ENCODE results near the gene DDR1. TPM values are rescaled to one million over a fixed set of nuclear protein-coding genes. Genes with fewer than 3 reads are reported as not detected.

The DDR1 gene
- total RNA-seq, 1 experiment from 2014 or later: 258 TPM

- no peaks in the 10 kb centered on the region for H3K23me2 ChIP-seq (ENCODE audit: insufficient read length, low read depth, low read length, poor library complexity, severe bottlenecking)
- H3K23ac ChIP-seq (ENCODE audit: insufficient read length, low read depth, low read length): no peak overlapping the region
- no peak overlapping the region for H4K5ac ChIP-seq (ENCODE audit: insufficient read length, low read depth, low read length)
- no peak overlapping the region for H2BK120ac ChIP-seq (ENCODE audit: low read depth, low read length, poor library complexity, severe bottlenecking)
- no peak overlapping the region for H3K18ac ChIP-seq (ENCODE audit: insufficient read length, low read depth, low read length)
- no peaks in the 10 kb centered on the region for H3K4me1 ChIP-seq (ENCODE audit: insufficient read depth, low read length)
- H2AK5ac ChIP-seq (ENCODE audit: insufficient read length, low read length): no peak overlapping the region
- TF ChIP-seq CTCF (conservative IDR thresholded peaks at IDR 0.05): no peak
- Mint-ChIP-seq H3K4me3 (no peak overlapping the region), H3K36me3 (ENCODE audit: insufficient read depth in 1 of 3, low read depth in 3 of 3) (no peaks in the 10 kb centered on the region; a peak in 1 of 7 replicates), H3K9me3 (peaks cover 0 to 8% of the 10 kb centered on the region in 2 experiments; a peak in 3 of 5 replicates), H3K27ac (no peak overlapping the region), H3K27me3 (ENCODE audit: low read depth) (peaks cover 46% of the 10 kb centered on the region), H3K4me1 (peaks cover 6 to 7% of the 10 kb centered on the region in 2 experiments)
- no CpG with 5 or more reads among the region's 6 CpGs for WGBS (ENCODE audit: extremely low coverage, insufficient read length, low lambda C conversion rate)
- H3K56ac ChIP-seq (ENCODE audit: insufficient read length, low read depth, low read length): no peak overlapping the region
- H2BK5ac ChIP-seq (ENCODE audit: insufficient read length, low read length): no peak overlapping the region
- no peak overlapping the region for H3K9ac ChIP-seq (ENCODE audit: extremely low read depth, insufficient read length, low read length)
- no peak overlapping the region for H4K8ac ChIP-seq (replicated peaks; ENCODE audit: insufficient read length, low read depth, low read length)
- no peaks in the 10 kb centered on the region for H3K9me3 ChIP-seq (ENCODE audit: control insufficient read depth, low read depth, low read length)
- H3K79me1 ChIP-seq (ENCODE audit: insufficient read depth, low read depth, low read length, poor library complexity, severe bottlenecking): no peaks in the 10 kb centered on the region
- H4K91ac ChIP-seq (ENCODE audit: insufficient read length, low read depth, low read length): no peak overlapping the region
- no peak overlapping the region for H3K4ac ChIP-seq (ENCODE audit: low read depth, low read length)
- H3T11ph ChIP-seq (ENCODE audit: low read length): no peak overlapping the region
- H2BK12ac ChIP-seq (ENCODE audit: insufficient read length, low read depth, low read length): no peak overlapping the region
- H3K27ac ChIP-seq (ENCODE audit: insufficient read length, low read depth, low read length): no peak overlapping the region
- no peak overlapping the region for H2BK20ac ChIP-seq (ENCODE audit: low read depth, low read length, poor library complexity, severe bottlenecking)
- no peak overlapping the region for H2BK15ac ChIP-seq (ENCODE audit: low read depth, low read length)
- no peak for DNase-seq
- no peaks in the 10 kb centered on the region; the same call in 1 of the 2 replicates for H3K27me3 ChIP-seq (ENCODE audit: insufficient read depth, low read length)
- H3K14ac ChIP-seq (ENCODE audit: insufficient read depth, low read length): no peak overlapping the region
- no peak overlapping the region for H3K4me2 ChIP-seq (ENCODE audit: insufficient read depth, insufficient read length, low read length)
- no peaks in the 10 kb centered on the region for H3K79me2 ChIP-seq (ENCODE audit: insufficient read depth, low read length)
- no peaks in the 10 kb centered on the region for H4K20me1 ChIP-seq (ENCODE audit: control insufficient read depth, insufficient read depth, insufficient read length)
- H2AFZ ChIP-seq (ENCODE audit: low read length): no peak overlapping the region
Observed at GRCh38 chr6:30948811-30949210, 64.5 kb downstream of the DDR1 start.

Small RNAs within 50 kb of the gene (microRNA-seq; reads per million reads assigned to microRNA genes)
- gene MIR4640 (ENCODE audit: borderline microRNAs expressed): 0.35 reads per million

Other genes starting within 250 kb of the DDR1 start
- 22.2 and 23.9 TPM in 2 replicates for gene C6orf136, start 237.4 kb upstream of the DDR1 start, total RNA-seq (2021)
- 34.5 and 34.8 TPM in 2 replicates for gene DHX16, start 211.5 kb upstream of the DDR1 start, total RNA-seq (2021)
- gene PPP1R18, start 197.9 kb upstream of the DDR1 start, total RNA-seq (2021): 26.4 and 28.0 TPM in 2 replicates
- gene NRM, start 193.5 kb upstream of the DDR1 start, total RNA-seq (2021): 34.9 and 36.5 TPM in 2 replicates
- 72.2 and 77.6 TPM in 2 replicates for gene MDC1, start 167.2 kb upstream of the DDR1 start, total RNA-seq (2021)
- 1,719 and 1,734 TPM in 2 replicates for gene TUBB, start 164.2 kb upstream of the DDR1 start, total RNA-seq (2021)
- 107 and 111 TPM in 2 replicates for gene FLOT1, start 141.8 kb upstream of the DDR1 start, total RNA-seq (2021)
- 42.9 and 43.5 TPM in 2 replicates for gene IER3, start 140.0 kb upstream of the DDR1 start, total RNA-seq (2021)
- 58.2 and 60.8 TPM in 2 replicates for gene GTF2H4, start 23.7 kb downstream of the DDR1 start, total RNA-seq (2021)
- gene VARS2, start 29.7 kb downstream of the DDR1 start, total RNA-seq (2021): 61.9 and 68.2 TPM in 2 replicates
- gene SFTA2, start 47.7 kb downstream of the DDR1 start, total RNA-seq (2021): not detected in 2 replicates
- 0.15 and 0.20 TPM in 2 replicates for gene MUCL3, start 56.5 kb downstream of the DDR1 start, total RNA-seq (2021)
- not detected in 2 replicates for gene MUC21, start 99.2 kb downstream of the DDR1 start, total RNA-seq (2021)
- not detected in 2 replicates for gene MUC22, start 126.0 kb downstream of the DDR1 start, total RNA-seq (2021)
- not detected in 2 replicates for gene C6orf15, start 228.1 kb downstream of the DDR1 start, total RNA-seq (2021)
- gene PSORS1C1, start 230.3 kb downstream of the DDR1 start, total RNA-seq (2021): 0.48 TPM in 2 replicates
- not detected in 2 replicates for gene CDSN, start 235.9 kb downstream of the DDR1 start, total RNA-seq (2021)

All from H9 (cell line).